Esophagus muscularis mucosa (tissue), 4 donors: ENCODE measurements around the gene CHMP2B. TPM values are rescaled to one million over a fixed set of nuclear protein-coding genes. Genes with fewer than 3 reads are reported as not detected.

Experiments
- DNase-seq: peaks from one replicate; pipeline ENCODE4 v3.0.0-alpha.2; 2017; ENCODE audit errors: extremely low spot score
- H3K27ac ChIP-seq, 4 donors: fragments of 200-600 bp; sonication (generic); replicated peaks in 1 of 4; 1 replicate in 3 of 4; 2 replicates in 1 of 4; pipeline ENCODE4 v1.5.1; 2016 to 2019; ENCODE audit warnings: mild to moderate bottlenecking in 1 of 4
- H3K27me3 ChIP-seq, 4 donors: fragments of 200-600 bp; sonication (generic); one replicate each; pipeline versions ENCODE4 v1.5.1 to v1.6.0; 2016 to 2019
- H3K36me3 ChIP-seq, 4 donors: fragments of 200-600 bp; sonication (generic); one replicate each; pipeline ENCODE4 v1.5.1; 2016 to 2019
- H3K4me1 ChIP-seq, 4 donors: fragments of 200-600 bp; sonication (generic); one replicate each; pipeline ENCODE4 v1.5.1; 2016 to 2019
- H3K4me3 ChIP-seq, 4 donors: fragments of 200-600 bp; sonication (generic); 1 replicate in 2 of 4; 2 replicates in 2 of 4; pipeline ENCODE4 v1.5.1; 2016 to 2019; ENCODE audit warnings: mild to moderate bottlenecking in 4 of 4, moderate library complexity in 1 of 4
- H3K9me3 ChIP-seq, 4 donors: fragments of 200-600 bp; sonication (generic); 1 replicate in 3 of 4; 2 replicates in 1 of 4; pipeline ENCODE4 v1.5.1; 2016 to 2019
- EP300 ChIP-seq: sonication (generic); formaldehyde crosslinking; IDR thresholded peaks from one replicate; pipeline ENCODE4 v1.6.1; 2017; ENCODE audit warnings: antibody characterized with exemption
- POLR2A ChIP-seq: fragments of 450-650 bp; IDR thresholded peaks from one replicate; pipeline ENCODE4 v1.6.1; 2017; ENCODE audit warnings: antibody characterized with exemption, moderate library complexity, mild to moderate bottlenecking, low read depth
- POLR2AphosphoS5 ChIP-seq, 2 donors: sonication (generic); formaldehyde crosslinking; IDR thresholded peaks; one replicate each; pipeline ENCODE4 v1.6.1; 2017; ENCODE audit warnings: antibody characterized with exemption in 2 of 2
- WGBS: methylation state at CpG from one replicate; pipeline ENCODE4 v1.1.5; 2018; 5-methylcytosine and 5-hydroxymethylcytosine counted together
- intact Hi-C: fragments of 100-400 bp; cut with DNase I; formaldehyde crosslinking; loops from one replicate; pipeline ENCODE4 v1.15.1; 2023
- total RNA-seq, 4 donors: library from RNA; depleted of rRNA; stranded (reverse); fragments of >200 nt; gene quantifications; one replicate each; pipeline versions ENCODE4 v1.1.0 to v1.2.1, GENCODE V29; 2016
- TF ChIP-seq, protein P1 (sequence below), 3 experiments: fragments of 200-600 bp in 2 of 3; fragments of 450-650 bp in 1 of 3; sonication (generic) in 2 of 3; IDR thresholded peaks; one replicate each; pipeline ENCODE4 v1.5.1; 2017 to 2019; ENCODE audit warnings: antibody characterized with exemption in 3 of 3, mild to moderate bottlenecking in 2 of 3, moderate library complexity in 1 of 3

The CHMP2B gene
- total RNA-seq, 4 donors from 2014 or later: 32.6 to 50.1 (median 44.9) TPM

DNA sequence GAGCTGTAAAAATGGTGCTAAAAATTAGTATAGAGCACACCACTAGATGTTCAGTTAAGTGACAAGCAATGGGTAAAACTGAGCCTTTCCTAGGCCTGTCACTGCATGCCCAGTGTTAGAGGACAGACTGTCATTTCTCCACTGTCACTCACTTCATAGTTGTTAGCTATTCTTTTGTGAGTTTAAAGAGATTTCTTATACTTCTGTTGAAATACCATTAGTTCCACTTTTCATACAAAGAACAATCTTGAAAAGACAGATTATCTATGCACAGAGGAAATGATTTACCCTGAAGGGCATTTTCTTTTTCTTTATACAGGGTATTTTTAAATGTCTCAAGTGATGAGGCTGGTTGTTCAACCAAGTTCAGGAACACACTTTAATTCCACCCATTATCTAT lies 28.3 kb upstream of the CHMP2B start:
- Histone ChIP-seq H3K4me3 (no peak overlapping the region), H3K9me3 (no peaks in the 10 kb centered on the region), H3K4me1 (no peaks in the 10 kb centered on the region), H3K27ac (no peak overlapping the region), H3K27me3 (no peaks in the 10 kb centered on the region), H3K36me3 (no peaks in the 10 kb centered on the region)
- DNase-seq: no peak
- intact Hi-C loops: no loop called here
- TF ChIP-seq POLR2A (no peak), POLR2AphosphoS5 (IDR thresholded peaks at IDR 0.05) (no peak), EP300 (no peak)
- TF ChIP-seq, protein P1, sequence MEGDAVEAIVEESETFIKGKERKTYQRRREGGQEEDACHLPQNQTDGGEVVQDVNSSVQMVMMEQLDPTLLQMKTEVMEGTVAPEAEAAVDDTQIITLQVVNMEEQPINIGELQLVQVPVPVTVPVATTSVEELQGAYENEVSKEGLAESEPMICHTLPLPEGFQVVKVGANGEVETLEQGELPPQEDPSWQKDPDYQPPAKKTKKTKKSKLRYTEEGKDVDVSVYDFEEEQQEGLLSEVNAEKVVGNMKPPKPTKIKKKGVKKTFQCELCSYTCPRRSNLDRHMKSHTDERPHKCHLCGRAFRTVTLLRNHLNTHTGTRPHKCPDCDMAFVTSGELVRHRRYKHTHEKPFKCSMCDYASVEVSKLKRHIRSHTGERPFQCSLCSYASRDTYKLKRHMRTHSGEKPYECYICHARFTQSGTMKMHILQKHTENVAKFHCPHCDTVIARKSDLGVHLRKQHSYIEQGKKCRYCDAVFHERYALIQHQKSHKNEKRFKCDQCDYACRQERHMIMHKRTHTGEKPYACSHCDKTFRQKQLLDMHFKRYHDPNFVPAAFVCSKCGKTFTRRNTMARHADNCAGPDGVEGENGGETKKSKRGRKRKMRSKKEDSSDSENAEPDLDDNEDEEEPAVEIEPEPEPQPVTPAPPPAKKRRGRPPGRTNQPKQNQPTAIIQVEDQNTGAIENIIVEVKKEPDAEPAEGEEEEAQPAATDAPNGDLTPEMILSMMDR (IDR thresholded peaks at IDR 0.05): no peak

DNA sequence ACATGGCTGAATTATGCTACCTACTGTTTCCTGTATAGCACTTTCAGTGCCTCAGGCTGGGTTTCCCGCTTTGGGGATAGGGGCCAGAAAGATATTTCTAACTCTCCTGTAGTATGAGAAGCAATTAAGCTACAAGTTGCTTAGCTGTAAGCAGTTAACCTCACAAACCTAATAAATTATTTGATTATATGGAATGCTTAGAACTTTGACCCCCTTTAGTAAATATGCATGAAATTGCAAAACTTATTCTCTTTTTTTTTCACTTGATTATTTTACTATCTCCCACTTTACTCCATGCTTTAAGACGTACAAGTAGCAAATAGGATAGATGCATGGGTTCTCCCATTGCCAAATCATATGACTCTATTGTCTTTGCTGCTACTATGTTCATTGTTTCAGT lies 27.5 kb upstream of the CHMP2B start:
- intact Hi-C loops: no loop called here
- H3K9me3 ChIP-seq: no peaks in the 10 kb centered on the region
- TF ChIP-seq, protein P1 (IDR thresholded peaks at IDR 0.05): no peak
- TF ChIP-seq EP300 (no peak), POLR2A (no peak)
- no peaks in the 10 kb centered on the region for H3K4me1 ChIP-seq
- no peak for DNase-seq
- no peaks in the 10 kb centered on the region for H3K27me3 ChIP-seq
- WGBS: 75% methylated on average over 2 of the region's 2 CpGs
- H3K36me3 ChIP-seq: no peaks in the 10 kb centered on the region
- no peak overlapping the region for H3K4me3 ChIP-seq
- no peak overlapping the region for H3K27ac ChIP-seq

DNA sequence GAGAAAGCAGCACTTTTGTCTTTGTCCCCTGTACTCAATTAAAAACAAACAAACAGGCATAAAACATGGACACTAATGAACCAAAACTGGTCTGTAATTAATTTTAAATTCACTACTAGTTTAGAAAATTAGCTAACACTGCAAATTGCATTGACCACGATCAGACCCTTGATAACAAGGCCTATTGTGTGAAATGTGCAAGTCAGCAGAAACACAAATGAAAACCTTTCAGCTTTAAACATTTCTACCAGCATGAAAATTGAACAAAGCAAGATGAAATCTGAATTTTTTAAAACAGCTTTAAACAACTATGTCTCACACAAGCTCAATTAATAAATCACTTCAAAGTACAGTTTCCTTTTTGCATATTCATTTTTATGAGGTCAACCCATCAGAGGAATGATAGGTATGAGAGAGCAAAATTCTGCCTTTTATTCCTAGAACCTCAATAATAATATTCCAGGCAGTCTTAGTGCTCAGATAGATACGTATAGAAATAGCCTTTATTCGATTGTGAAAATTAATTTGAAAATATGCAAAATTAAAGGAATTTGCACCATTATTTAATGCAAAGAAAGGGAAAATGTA lies 27.0 kb upstream of the CHMP2B start:
- no peak overlapping the region for H3K4me3 ChIP-seq
- TF ChIP-seq POLR2A (no peak), EP300 (no peak), POLR2AphosphoS5 (IDR thresholded peaks at IDR 0.05) (no peak)
- TF ChIP-seq, protein P1 (IDR thresholded peaks at IDR 0.05): no peak
- H3K36me3 ChIP-seq: no peaks in the 10 kb centered on the region
- 77% methylated on average over 3 of the region's 3 CpGs for WGBS
- no peak for DNase-seq
- H3K27ac ChIP-seq: no peak overlapping the region
- H3K9me3 ChIP-seq: no peaks in the 10 kb centered on the region
- H3K4me1 ChIP-seq: no peaks in the 10 kb centered on the region
- H3K27me3 ChIP-seq: no peaks in the 10 kb centered on the region
- intact Hi-C loops: no loop called here

DNA sequence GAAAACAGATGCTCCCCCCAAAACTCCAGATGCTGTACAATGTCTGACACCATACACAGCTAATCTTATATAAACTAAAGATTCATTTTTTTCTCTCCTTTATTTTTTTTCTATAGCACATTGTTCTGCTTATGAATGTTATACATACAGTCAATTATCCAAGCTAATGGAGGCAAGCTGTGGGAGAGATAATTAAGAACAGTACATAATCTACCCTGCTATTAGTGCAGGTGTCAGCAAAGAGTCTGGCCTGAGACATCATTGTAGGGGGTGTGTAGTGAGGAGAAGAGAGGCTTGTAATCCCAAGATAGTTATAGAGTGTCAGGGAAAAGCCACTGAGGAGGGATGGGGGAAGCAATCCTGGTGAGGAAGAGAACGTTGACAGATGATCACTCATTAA lies 25.4 kb upstream of the CHMP2B start:
- intact Hi-C loops: no loop called here
- Histone ChIP-seq H3K27ac (no peak overlapping the region), H3K4me1 (no peaks in the 10 kb centered on the region), H3K27me3 (no peaks in the 10 kb centered on the region), H3K36me3 (no peaks in the 10 kb centered on the region), H3K4me3 (no peak overlapping the region), H3K9me3 (no peaks in the 10 kb centered on the region)
- 63% methylated on average over 1 of the region's 1 CpG for WGBS
- TF ChIP-seq POLR2A: no peak
- TF ChIP-seq EP300: no peak
- TF ChIP-seq, protein P1 (IDR thresholded peaks at IDR 0.05): no peak
- TF ChIP-seq POLR2AphosphoS5 (IDR thresholded peaks at IDR 0.05): no peak
- DNase-seq: no peak

- H3K27me3 ChIP-seq: no peaks in the 10 kb centered on the region
- H3K4me3 ChIP-seq: no peak overlapping the region
- DNase-seq: no peak
- 63% methylated on average over 1 of the region's 1 CpG for WGBS
- no peak overlapping the region for H3K27ac ChIP-seq
- intact Hi-C loops: no loop called here
- H3K9me3 ChIP-seq: no peaks in the 10 kb centered on the region
- TF ChIP-seq POLR2A (no peak), EP300 (no peak), POLR2AphosphoS5 (IDR thresholded peaks at IDR 0.05) (no peak)
- TF ChIP-seq, protein P1 (IDR thresholded peaks at IDR 0.05): no peak
- H3K36me3 ChIP-seq: no peaks in the 10 kb centered on the region
- H3K4me1 ChIP-seq: no peaks in the 10 kb centered on the region
Observed at GRCh38 chr3:87203809-87204208, 23.3 kb upstream of the CHMP2B start.
